ENCODE results near the gene MAP3K15.
"Not testable (repeated sequence)": the region's sequence is repeated elsewhere in the genome, so short reads cannot be mapped to it uniquely, and the experiment has no call there.

MAP3K15 gene

GRCh38 chrX:19532709-19533108, 17.4 kb upstream of the MAP3K15 start:
- no peak for DNase-seq (ENCODE audit: low read depth in 2 of 2)

- DNase-seq (ENCODE audit: low read depth in 2 of 2) = no peak
These were observed 2.7 kb upstream of the MAP3K15 start for GRCh38 chrX:19517965-19518364.

- no peak for DNase-seq (ENCODE audit: low read depth in 2 of 2)
These were observed 352 bp upstream of the MAP3K15 start for GRCh38 chrX:19515615-19516105.

GRCh38 chrX:19513383-19513782, 1.9 kb downstream of the MAP3K15 start:
- DNase-seq (ENCODE audit: low read depth in 2 of 2) = no peak

GRCh38 chrX:19512961-19513360, 2.3 kb downstream of the MAP3K15 start:
- DNase-seq (ENCODE audit: low read depth in 2 of 2) = no peak

- DNase-seq (ENCODE audit: low read depth in 2 of 2) = no peak
These were observed 2.9 kb downstream of the MAP3K15 start for GRCh38 chrX:19512359-19512758.

- DNase-seq (ENCODE audit: low read depth in 2 of 2) = not testable (repeated sequence)
These were observed 3.5 kb downstream of the MAP3K15 start for GRCh38 chrX:19511796-19512195.

- no peak for DNase-seq (ENCODE audit: low read depth in 2 of 2)
These were observed 18.6 kb downstream of the MAP3K15 start for GRCh38 chrX:19496711-19497110.

- no peak for DNase-seq (ENCODE audit: low read depth in 2 of 2)
These were observed 27.6 kb downstream of the MAP3K15 start for GRCh38 chrX:19487520-19488200.

GRCh38 chrX:19479458-19479857, 35.9 kb downstream of the MAP3K15 start:
- no peak for DNase-seq (ENCODE audit: low read depth in 2 of 2)

- not testable (repeated sequence) for DNase-seq (ENCODE audit: low read depth in 2 of 2)
These were observed 46.9 kb downstream of the MAP3K15 start for GRCh38 chrX:19468383-19468782.

- no peak for DNase-seq (ENCODE audit: low read depth in 2 of 2)
These were observed 52.4 kb downstream of the MAP3K15 start for GRCh38 chrX:19462879-19463278.

- no peak for DNase-seq (ENCODE audit: low read depth in 2 of 2)
These were observed 53.1 kb downstream of the MAP3K15 start for GRCh38 chrX:19462231-19462630.

- no peak for DNase-seq (ENCODE audit: low read depth in 2 of 2)
These were observed 57.6 kb downstream of the MAP3K15 start for GRCh38 chrX:19457662-19458061.

GRCh38 chrX:19448077-19448476, 67.2 kb downstream of the MAP3K15 start:
- DNase-seq (ENCODE audit: low read depth in 2 of 2) = no peak

- no peak for DNase-seq (ENCODE audit: low read depth in 2 of 2)
These were observed 68.9 kb downstream of the MAP3K15 start for GRCh38 chrX:19446397-19446796.

- DNase-seq (ENCODE audit: low read depth in 2 of 2) = not testable (repeated sequence)
These were observed 69.5 kb downstream of the MAP3K15 start for GRCh38 chrX:19445772-19446171.

- DNase-seq (ENCODE audit: low read depth in 2 of 2) = no peak
These were observed 71.3 kb downstream of the MAP3K15 start for GRCh38 chrX:19443869-19444526.

- DNase-seq (ENCODE audit: low read depth in 2 of 2) = no peak
These were observed 74.6 kb downstream of the MAP3K15 start for GRCh38 chrX:19440713-19441112.

GRCh38 chrX:19422661-19423060, 92.6 kb downstream of the MAP3K15 start:
- not testable (repeated sequence) for DNase-seq (ENCODE audit: low read depth in 2 of 2)

- no peak for DNase-seq (ENCODE audit: low read depth in 2 of 2)
These were observed 105.0 kb downstream of the MAP3K15 start for GRCh38 chrX:19410259-19410658.

GRCh38 chrX:19403696-19404095, 111.6 kb downstream of the MAP3K15 start:
- DNase-seq (ENCODE audit: low read depth in 2 of 2) = no peak

- DNase-seq (ENCODE audit: low read depth in 2 of 2) = no peak
These were observed 122.6 kb downstream of the MAP3K15 start for GRCh38 chrX:19392703-19393102.

All from stimulated activated CD8-positive, alpha-beta memory T cell treated with anti-CD3 and anti-CD28 coated beads, Interleukin-15, amount 100 ng/mL, for 48 hours (primary cell).